GM12891 (cell line): ENCODE measurements around the gene RPN2.

Experiments
- PAX5 ChIP-seq: IDR thresholded peaks from 2 replicates; pipeline ENCODE4 v1.6.1; 2011; ENCODE audit warnings: low read length, moderate library complexity, mild to moderate bottlenecking; ENCODE audit not compliant: insufficient read depth, severe bottlenecking
- POLR2A ChIP-seq: IDR thresholded peaks from 2 replicates; pipeline ENCODE4 v1.6.1; 2011; ENCODE audit warnings: low read depth, low read length, control low read depth
- POLR2AphosphoS5 ChIP-seq: IDR thresholded peaks from 2 replicates; pipeline ENCODE4 v1.6.1; 2011; ENCODE audit warnings: low read depth, low read length, control low read depth

- TF ChIP-seq POLR2A (no peak), POLR2AphosphoS5 (no peak), PAX5 (no peak)
Measured at GRCh38 chr20:37154684-37155298, 24.3 kb upstream of the RPN2 start.
